HepG2 (cell line): ENCODE measurements around the gene TMEM247. TPM values are rescaled to one million over a fixed set of nuclear protein-coding genes. Genes with fewer than 3 reads are reported as not detected.

ENCODE experiments used
- ATAC-seq: fragments of 200-7000 bp; cut with Tn5 transposase; 3 replicates; pipeline ENCODE4 v1.9.1; 2020; ENCODE audit warnings: mild to moderate bottlenecking, moderate library complexity
- BruUV-seq: library from RNA; stranded (reverse); fragments of 400-500 nt; replicated peaks from 2 replicates; lab custom pipeline; 2021; lab: Mats Ljungman, UMichigan
- CTCF ChIA-PET: fragments of 300-600 bp; formaldehyde crosslinking; extraction: SDS; loops from one replicate; lab custom pipeline; 2021; ENCODE audit warnings: low total read pairs, inconsistent platforms, low intra/inter-chr PET ratio; lab: Yijun Ruan, JAX
- POLR2A ChIA-PET: fragments of 350-600 bp; sonication (Branson Sonifier 250); formaldehyde crosslinking; loops from one replicate; lab custom pipeline; 2020; ENCODE audit warnings: antibody characterized with exemption, inconsistent platforms; lab: Yijun Ruan, JAX
- DNase-seq: peaks from one replicate; pipeline ENCODE4 v3.0.0-alpha.2; 2015; ENCODE audit warnings: low spot score
- FAIRE-seq: peaks from 3 replicates; lab custom pipeline; 2011; peaks lifted over from hg19 to GRCh38; lab: Jason Lieb, UNC
- H2AFZ ChIP-seq: one replicate; pipeline ENCODE4 v1.6.1; 2011; ENCODE audit warnings: low read length, inconsistent platforms
- H3K27ac ChIP-seq: fragments of 300-600 bp; 3 replicates; pipeline ENCODE4 v1.8.0; 2011; ENCODE audit warnings: mixed run types, mild to moderate bottlenecking, mixed read lengths, low read length, inconsistent platforms; ENCODE audit not compliant: insufficient read depth; ENCODE audit errors: extremely low read length
- H3K27me3 ChIP-seq, 2 experiments: fragments of 200-600 bp in 1 of 2; 2 replicates in 1 of 2; 3 replicates in 1 of 2; pipeline versions ENCODE4 v1.6.0 to v1.8.0; 2011; ENCODE audit warnings: low read length in 2 of 2, mild to moderate bottlenecking in 2 of 2, moderate library complexity in 2 of 2, inconsistent platforms in 1 of 2; ENCODE audit not compliant: insufficient read depth in 2 of 2, control insufficient read depth in 1 of 2
- H3K36me3 ChIP-seq, 2 experiments: fragments of 200-600 bp in 1 of 2; replicated peaks in 1 of 2; 2 replicates in 1 of 2; 3 replicates in 1 of 2; pipeline versions ENCODE4 v1.5.1 to v1.8.0; 2011; ENCODE audit warnings: low read length in 2 of 2, inconsistent platforms in 1 of 2; ENCODE audit not compliant: insufficient read depth in 2 of 2, control insufficient read depth in 1 of 2
- H3K4me1 ChIP-seq: 2 replicates; pipeline ENCODE4 v1.5.1; 2012; ENCODE audit warnings: low read length, inconsistent platforms; ENCODE audit not compliant: insufficient read depth
- H3K4me2 ChIP-seq: 2 replicates; pipeline ENCODE4 v1.6.0; 2011; ENCODE audit warnings: low read depth, low read length, inconsistent platforms
- H3K4me3 ChIP-seq, 3 experiments: fragments of 200-600 bp in 1 of 3; sonication (generic), shearing (Covaris generic) in 1 of 3; replicated peaks in 1 of 3; 2 replicates each; pipeline ENCODE4 v1.5.1; 2011 to 2016; ENCODE audit warnings: low read length in 3 of 3, inconsistent platforms in 2 of 3, low read depth in 2 of 3, mild to moderate bottlenecking in 2 of 3, control low read depth in 1 of 3, mixed read lengths in 1 of 3; ENCODE audit not compliant: insufficient read depth in 1 of 3
- H3K79me2 ChIP-seq: one replicate; pipeline ENCODE4 v1.6.1; 2011; ENCODE audit warnings: low read length, inconsistent platforms; ENCODE audit not compliant: insufficient read depth
- H3K9ac ChIP-seq: 2 replicates; pipeline ENCODE4 v1.6.0; 2011; ENCODE audit warnings: mild to moderate bottlenecking, low read depth, low read length, inconsistent platforms; ENCODE audit not compliant: insufficient read depth
- H3K9me3 ChIP-seq: 2 replicates; pipeline ENCODE4 v1.5.1; 2012; ENCODE audit warnings: mild to moderate bottlenecking, low read length
- H4K20me1 ChIP-seq: 2 replicates; pipeline ENCODE4 v1.6.0; 2011; ENCODE audit warnings: inconsistent platforms, mild to moderate bottlenecking, low read length, moderate library complexity; ENCODE audit not compliant: insufficient read depth
- CHD2 ChIP-seq: IDR thresholded peaks from 2 replicates; pipeline ENCODE4 v1.6.1; 2011; ENCODE audit warnings: low read depth, low read length, improper control_type of control experiment
- FOXA1 ChIP-seq, 2 experiments: fragments of 450-650 bp in 1 of 2; sonication (generic) in 1 of 2; formaldehyde crosslinking in 1 of 2; IDR thresholded peaks; 2 replicates each; pipeline versions ENCODE4 v1.4.0 to v1.6.1; 2016 to 2020; ENCODE audit warnings: missing genetic modification reagents in 1 of 2
- LCORL ChIP-seq, 2 experiments: fragments of 450-650 bp in 1 of 2; sonication (generic) in 1 of 2; formaldehyde crosslinking in 1 of 2; IDR thresholded peaks; 2 replicates each; pipeline versions ENCODE4 v1.5.0 to v1.6.1; 2017 to 2020; ENCODE audit warnings: antibody characterized with exemption in 1 of 2, missing genetic modification reagents in 1 of 2
- NFE2 ChIP-seq: sonication (generic); formaldehyde crosslinking; IDR thresholded peaks from 2 replicates; pipeline ENCODE4 v1.4.0; 2020; ENCODE audit warnings: missing genetic modification reagents
- PHF5A ChIP-seq: IDR thresholded peaks from one replicate; pipeline ENCODE4 v1.6.1; 2018; ENCODE audit warnings: low read depth, missing genetic modification reagents; ENCODE audit not compliant: unreplicated experiment
- RARA ChIP-seq: IDR thresholded peaks from 2 replicates; pipeline ENCODE4 v1.6.1; 2016; ENCODE audit warnings: missing genetic modification reagents, missing compliant biosample characterization
- RARG ChIP-seq: sonication (generic); formaldehyde crosslinking; IDR thresholded peaks from 2 replicates; pipeline ENCODE4 v1.4.0; 2020; ENCODE audit warnings: low read depth, mild to moderate bottlenecking, missing genetic modification reagents
- RORA ChIP-seq: sonication (generic); formaldehyde crosslinking; IDR thresholded peaks from 2 replicates; pipeline ENCODE4 v1.5.0; 2020; ENCODE audit warnings: mild to moderate bottlenecking, missing genetic modification reagents, moderate library complexity
- SOX5 ChIP-seq: IDR thresholded peaks from 2 replicates; pipeline ENCODE4 v1.6.1; 2016; ENCODE audit warnings: borderline replicate concordance
- ZNF205 ChIP-seq: IDR thresholded peaks from 2 replicates; pipeline ENCODE4 v1.6.1; 2018; ENCODE audit warnings: missing biosample characterization, missing genetic modification reagents
- ZNF3 ChIP-seq: IDR thresholded peaks from 2 replicates; pipeline ENCODE4 v1.7.0; 2017; ENCODE audit warnings: inconsistent platforms
- ZNF331 ChIP-seq: sonication (generic); formaldehyde crosslinking; IDR thresholded peaks from 2 replicates; pipeline ENCODE4 v1.4.0; 2020; ENCODE audit warnings: missing genetic modification reagents
- ZNF432 ChIP-seq: sonication (generic); formaldehyde crosslinking; IDR thresholded peaks from 2 replicates; pipeline ENCODE4 v1.5.0; 2020; ENCODE audit warnings: missing genetic modification reagents, mild to moderate bottlenecking, borderline replicate concordance
- ZNF530 ChIP-seq: sonication (generic); formaldehyde crosslinking; IDR thresholded peaks from 2 replicates; pipeline ENCODE4 v1.5.0; 2020; ENCODE audit warnings: low read depth, mild to moderate bottlenecking, missing genetic modification reagents
- ZNF564 ChIP-seq: sonication (generic); formaldehyde crosslinking; IDR thresholded peaks from 2 replicates; pipeline ENCODE4 v1.8.1; 2023; ENCODE audit warnings: mild to moderate bottlenecking, missing genetic modification reagents
- ZNF737 ChIP-seq: sonication (generic); formaldehyde crosslinking; IDR thresholded peaks from 2 replicates; pipeline ENCODE4 v1.5.0; 2020; ENCODE audit warnings: missing genetic modification reagents, mild to moderate bottlenecking, borderline replicate concordance
- ZNF772 ChIP-seq: sonication (generic); formaldehyde crosslinking; IDR thresholded peaks from 2 replicates; pipeline ENCODE4 v1.5.0; 2020; ENCODE audit warnings: mild to moderate bottlenecking, missing genetic modification reagents
- ZSCAN29 ChIP-seq: sonication (generic); formaldehyde crosslinking; conservative IDR thresholded peaks from 2 replicates; pipeline ENCODE4 v1.4.0; 2020; ENCODE audit warnings: mild to moderate bottlenecking, missing genetic modification reagents
- WGBS: methylation state at CpG from one replicate; pipeline ENCODE4 v1.1.6; 2017; ENCODE audit warnings: low lambda C conversion rate; 5-methylcytosine and 5-hydroxymethylcytosine counted together
- in situ Hi-C: cut with HindIII; loops from 2 replicates; pipeline ENCODE4 v1.10.0; 2017; ENCODE audit warnings: low pct_unique_long_range_greater_than_20kb; ENCODE audit not compliant: extremely low pct_ligation_motif_present
- intact Hi-C: fragments of 100-400 bp; cut with micrococcal nuclease; formaldehyde crosslinking; loops from one replicate; pipeline ENCODE4 v1.10.0; 2022; ENCODE audit not compliant: unreplicated experiment
- polyA plus RNA-seq, 8 experiments: library from polyadenylated mRNA; depleted of rRNA in 3 of 8; stranded (reverse) in 7 of 8; unstranded in 1 of 8; fragments of >200 nt; fragmentation: Illumina TruSeq in 4 of 8; extraction: Trizol in 4 of 8; gene quantifications; 2 replicates each; pipeline versions ENCODE4 v1.2.1 to v1.2.3, GENCODE V29; 2011 to 2016; ENCODE audit warnings: low read depth in 4 of 8, missing spikeins in 1 of 8, mixed read lengths in 1 of 8; ENCODE audit not compliant: insufficient read depth in 1 of 8
- total RNA-seq, 5 experiments: library from RNA; depleted of rRNA; stranded (reverse); fragments of >200 nt; fragmentation: Illumina TruSeq; extraction: Trizol; gene quantifications; 2 replicates each; pipeline ENCODE4 v1.2.3, GENCODE V29; 2016; ENCODE audit warnings: low read depth in 1 of 5
- TF ChIP-seq, protein P1 (sequence below): sonication (generic); formaldehyde crosslinking; IDR thresholded peaks from 2 replicates; pipeline ENCODE4 v1.5.1; 2020; ENCODE audit warnings: mild to moderate bottlenecking, missing genetic modification reagents, borderline replicate concordance

Gene TMEM247
- total and polyA plus RNA-seq, 2 of the 13 experiments (the other 11 are each of a cell fraction or from before 2014, with no cell fraction given), result not detected

DNA sequence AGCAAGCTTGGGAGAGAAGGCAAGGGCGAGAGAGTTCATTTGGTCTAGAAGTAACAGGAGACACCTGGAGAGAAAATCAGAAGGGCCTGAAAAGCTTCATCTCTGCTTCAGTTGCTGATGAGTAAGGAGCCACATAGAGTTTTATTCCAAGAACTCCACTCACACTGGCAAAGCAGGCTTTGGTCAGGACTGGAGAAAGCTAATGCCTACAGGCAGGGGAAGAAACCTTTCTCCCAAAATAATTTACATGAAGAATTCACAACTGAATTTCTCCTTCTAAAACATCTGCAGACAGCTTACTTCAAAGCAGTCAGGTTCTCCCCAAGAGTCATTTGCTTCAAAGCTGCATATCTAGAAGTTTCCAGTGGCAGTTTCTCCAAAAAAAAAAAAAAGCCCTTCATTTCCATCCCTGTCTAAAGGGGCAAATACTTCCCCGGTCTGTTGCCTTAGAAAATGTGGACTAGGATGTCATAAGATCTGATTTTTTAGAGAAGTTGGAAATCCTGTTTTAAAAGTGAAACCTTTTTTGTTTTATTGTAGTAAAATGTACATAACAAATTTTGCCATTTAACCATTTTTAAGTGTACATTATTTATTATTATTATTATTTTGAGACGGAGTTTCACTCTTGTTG lies 46.3 kb downstream of the TMEM247 start:
- Histone ChIP-seq H4K20me1 (no peaks in the 10 kb centered on the region), H3K36me3 (no peaks in the 10 kb centered on the region), H3K9me3 (no peaks in the 10 kb centered on the region), H3K79me2 (no peaks in the 10 kb centered on the region), H3K27ac (no peak overlapping the region), H3K4me2 (no peak overlapping the region), H3K27me3 (peaks cover 2 to 4% of the 10 kb centered on the region in 2 experiments; a peak in 2 of 5 replicates), H3K4me1 (no peaks in the 10 kb centered on the region; the same call in 1 of the 2 replicates), H3K9ac (no peak overlapping the region), H3K4me3 (no peak overlapping the region)
- DNase-seq (no peak), ATAC-seq (no peak), FAIRE-seq (no peak)
- 44% methylated on average over 3 of the region's 3 CpGs for WGBS
- intact Hi-C loops, result no loop called here
- in situ Hi-C loops, result no loop called here
- BruUV-seq, result no TSS peak
- CTCF ChIA-PET, result no interaction called here
- POLR2A ChIA-PET, result no interaction called here
- TF ChIP-seq ZNF331 (CRISPR knock-in tag) (no peak), ZNF530 (no peak), ZNF205 (CRISPR knock-in tag) (no peak), ZNF772 (CRISPR knock-in tag) (no peak), ZSCAN29 (no peak), ZNF737 (CRISPR knock-in tag) (no peak), PHF5A (CRISPR knock-in tag) (no peak), LCORL (IDR thresholded peaks at IDR 0.05) (no peak), LCORL (CRISPR knock-in tag; IDR thresholded peaks at IDR 0.05) (no peak), ZNF564 (no peak), NFE2 (CRISPR knock-in tag) (no peak), RARG (CRISPR knock-in tag) (no peak), RORA (no peak), CHD2 (no peak), RARA (CRISPR knock-in tag) (no peak), FOXA1 (IDR thresholded peaks at IDR 0.05) (no peak), FOXA1 (CRISPR knock-in tag; IDR thresholded peaks at IDR 0.05) (no peak), ZNF432 (CRISPR knock-in tag) (no peak), SOX5 (CRISPR knock-in tag) (no peak), ZNF3 (CRISPR knock-in tag) (no peak)
- TF ChIP-seq, protein P1, sequence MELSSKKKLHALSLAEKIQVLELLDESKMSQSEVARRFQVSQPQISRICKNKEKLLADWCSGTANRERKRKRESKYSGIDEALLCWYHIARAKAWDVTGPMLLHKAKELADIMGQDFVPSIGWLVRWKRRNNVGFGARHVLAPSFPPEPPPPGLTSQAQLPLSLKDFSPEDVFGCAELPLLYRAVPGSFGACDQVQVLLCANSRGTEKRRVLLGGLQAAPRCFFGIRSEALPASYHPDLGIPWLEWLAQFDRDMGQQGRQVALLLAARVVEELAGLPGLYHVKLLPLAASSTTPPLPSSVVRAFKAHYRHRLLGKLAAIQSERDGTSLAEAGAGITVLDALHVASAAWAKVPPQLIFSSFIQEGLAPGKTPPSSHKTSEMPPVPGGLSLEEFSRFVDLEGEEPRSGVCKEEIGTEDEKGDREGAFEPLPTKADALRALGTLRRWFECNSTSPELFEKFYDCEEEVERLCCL (CRISPR knock-in tag), result no peak
- TF ChIP-seq, all 625 proteins: peak for 0
- H2AFZ ChIP-seq, result no peak overlapping the region
